GM19351 (cell line): ENCODE data around the gene PTPRE.

Source experiments
- ATAC-seq: cut with Tn5 transposase; IDR thresholded peaks from one replicate; pipeline ENCODE4 v1.9.1; 2021; ENCODE audit warnings: mild to moderate bottlenecking, moderate library complexity; ENCODE audit not compliant: unreplicated experiment

Gene PTPRE

DNA sequence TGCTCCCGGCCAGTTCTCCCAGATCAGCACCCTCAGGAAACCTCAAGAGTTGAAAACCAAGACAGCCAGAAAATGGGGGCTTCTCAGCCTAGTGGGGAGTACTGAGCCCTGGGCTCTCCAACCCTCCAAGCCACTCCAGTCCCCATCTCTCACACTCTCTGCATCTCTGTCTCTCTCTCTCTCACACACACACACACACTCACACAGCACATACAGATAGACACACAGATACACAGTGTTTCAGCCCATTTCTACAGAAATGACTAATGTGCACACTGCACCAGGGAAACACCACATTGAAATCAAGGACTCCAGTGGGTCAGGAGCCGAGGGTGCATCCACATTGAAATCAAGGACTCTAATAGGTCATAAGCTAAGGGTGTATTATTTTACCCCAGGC, 111.8 kb downstream of the PTPRE start:
- ATAC-seq, result no peak

DNA sequence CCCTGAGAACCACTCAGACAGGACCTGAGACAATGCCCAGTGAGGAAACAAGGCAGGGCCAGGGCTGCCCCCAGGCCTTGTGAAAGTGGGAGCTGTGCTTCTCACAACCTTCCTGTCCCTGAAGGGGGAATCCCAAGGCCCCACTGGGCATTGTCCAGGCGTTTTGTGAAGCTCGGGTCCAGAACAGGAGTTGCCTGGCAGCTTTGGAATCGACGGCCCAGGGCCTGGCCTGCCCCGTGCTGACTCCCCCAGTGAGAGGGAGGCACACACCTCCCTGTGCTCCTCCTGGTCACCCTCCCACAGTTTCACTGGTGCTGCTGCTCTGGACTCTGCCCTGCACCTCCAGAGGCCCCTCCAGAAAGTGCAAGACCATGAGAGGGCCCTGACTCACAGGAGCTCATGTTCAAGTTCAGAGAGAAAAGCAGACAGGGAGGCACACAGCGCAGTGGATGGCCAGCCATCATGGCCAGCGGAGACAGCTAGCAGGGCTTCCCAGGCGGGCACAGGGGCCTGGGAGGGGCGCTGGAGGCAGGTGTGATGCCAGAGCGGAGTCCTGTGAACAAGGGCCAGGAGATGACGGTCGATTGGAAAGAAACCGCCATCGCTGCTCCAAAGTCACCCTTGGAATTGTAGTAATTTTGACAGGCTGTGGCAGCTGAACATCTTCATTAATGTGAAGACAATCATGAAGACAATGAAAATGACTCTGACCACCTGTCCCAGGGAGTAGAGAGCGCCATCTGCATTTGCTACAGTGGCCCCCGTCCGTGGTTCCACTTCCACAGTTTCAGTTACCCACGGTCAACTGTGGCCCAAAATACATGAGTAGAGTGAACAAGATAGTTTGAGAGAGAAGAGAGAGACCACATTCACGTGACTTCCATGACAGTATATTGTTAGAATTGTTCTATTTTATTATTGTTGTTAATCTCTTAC, 115.6 kb downstream of the PTPRE start:
- no peak for ATAC-seq

DNA sequence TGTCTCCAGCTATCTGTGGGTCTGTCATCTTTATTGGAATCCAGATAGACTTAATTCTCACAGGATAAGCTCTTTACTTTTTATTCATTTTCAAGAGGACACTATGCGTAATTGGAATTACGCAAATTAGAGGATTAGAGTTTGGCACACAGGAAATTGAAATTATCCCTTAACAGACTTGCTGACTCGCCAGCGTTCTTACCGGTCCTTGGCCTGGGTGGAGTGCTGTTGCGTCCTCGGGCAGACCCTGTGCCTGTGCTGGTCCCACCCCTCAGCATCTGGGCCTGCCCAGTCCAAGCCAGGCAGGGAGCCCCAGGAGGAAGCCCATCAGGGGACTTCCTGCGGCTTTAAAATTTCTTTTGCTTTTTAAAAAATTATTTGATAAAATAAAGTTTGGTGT, 117.5 kb downstream of the PTPRE start:
- no peak for ATAC-seq

DNA sequence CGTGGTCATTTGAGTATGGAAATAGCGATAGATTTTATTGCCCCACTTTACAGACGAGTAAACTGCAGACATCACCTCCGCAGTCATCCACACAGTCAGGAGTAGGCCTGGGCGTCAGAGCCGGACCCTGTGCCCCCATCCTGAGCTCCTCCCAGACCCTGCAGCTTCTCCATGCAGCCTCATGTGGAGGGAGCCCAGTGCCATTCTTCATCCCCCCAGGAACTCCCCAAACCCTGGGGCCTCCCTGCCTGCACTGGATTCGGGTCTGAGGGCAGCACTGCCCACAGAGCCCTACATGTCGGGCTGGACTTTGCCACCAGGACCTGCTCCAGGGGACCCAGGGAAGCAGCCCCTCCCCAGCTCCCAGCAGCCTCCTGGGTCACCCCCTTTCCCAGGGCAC, 118.5 kb downstream of the PTPRE start:
- ATAC-seq, result no peak

DNA sequence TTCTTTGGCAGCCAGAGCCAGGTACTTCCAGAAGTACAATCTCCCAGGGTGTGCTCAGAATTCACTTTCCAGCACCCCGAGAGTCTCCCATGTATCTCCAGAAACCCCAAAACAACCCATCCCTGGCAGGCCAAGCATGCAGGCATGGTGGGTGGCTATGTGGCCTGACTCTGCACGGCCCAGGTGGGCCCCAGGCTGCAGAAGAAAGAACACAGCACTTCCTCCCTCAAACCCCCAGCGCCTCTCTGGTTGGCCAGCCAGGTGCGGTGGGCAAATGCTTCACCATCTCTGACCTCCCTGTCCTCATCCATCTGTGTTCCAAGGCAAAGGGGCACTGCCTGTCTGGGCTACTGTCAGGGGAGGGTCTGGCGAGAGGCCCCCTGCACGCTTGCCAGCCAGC, 119.0 kb downstream of the PTPRE start:
- no peak for ATAC-seq

DNA sequence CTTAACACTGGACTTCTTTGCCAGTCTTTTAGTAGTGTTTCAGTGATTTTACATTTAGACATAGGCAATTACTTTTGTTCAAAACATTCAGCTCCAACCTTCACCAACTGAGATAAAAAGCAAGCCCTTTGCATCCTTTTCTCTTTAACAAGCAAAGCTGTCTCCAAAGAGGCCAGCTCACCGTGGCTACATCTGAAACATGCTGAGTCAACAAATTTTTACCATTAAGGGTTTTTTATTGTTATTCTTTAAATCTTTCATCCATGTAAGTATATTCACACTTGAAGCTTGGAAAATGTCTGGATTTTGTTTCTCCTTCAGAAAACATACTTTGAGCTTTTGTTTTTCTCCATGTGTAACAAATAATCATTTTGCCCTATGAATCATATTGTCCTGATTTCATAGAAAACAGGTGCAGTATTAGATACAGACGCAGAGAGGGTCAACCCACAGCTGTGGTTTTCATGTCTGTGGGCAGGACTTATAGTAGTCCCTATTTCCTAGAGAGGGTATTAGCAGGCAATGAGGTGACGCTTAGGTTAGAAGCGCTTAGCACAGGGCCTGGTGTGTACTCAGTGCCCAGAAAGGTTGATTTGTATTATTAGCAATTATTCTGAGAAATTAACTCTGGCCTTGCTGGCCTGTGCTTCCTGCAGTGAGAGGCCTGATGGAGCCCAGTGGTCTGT, 119.9 kb downstream of the PTPRE start:
- no peak for ATAC-seq

DNA sequence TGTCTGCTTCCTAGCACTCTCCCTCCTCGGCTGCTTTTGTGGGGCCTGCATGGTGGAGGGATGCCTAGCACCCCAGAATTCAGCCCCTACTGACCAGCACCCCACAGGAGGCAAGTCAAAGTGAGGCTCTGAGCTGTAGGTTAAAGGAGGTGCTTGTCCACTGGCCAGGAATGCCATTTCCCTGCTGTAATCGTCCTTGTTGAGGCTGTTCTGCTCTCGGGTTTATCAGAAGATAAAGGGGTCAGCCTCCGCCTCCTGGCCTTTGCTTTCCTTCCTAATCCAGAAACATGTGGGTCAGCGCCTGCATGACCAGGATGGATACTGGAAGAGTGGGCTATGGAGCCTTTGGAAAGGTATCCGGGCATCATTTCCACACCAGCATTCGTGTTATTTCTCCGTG, 120.4 kb downstream of the PTPRE start:
- no peak for ATAC-seq

DNA sequence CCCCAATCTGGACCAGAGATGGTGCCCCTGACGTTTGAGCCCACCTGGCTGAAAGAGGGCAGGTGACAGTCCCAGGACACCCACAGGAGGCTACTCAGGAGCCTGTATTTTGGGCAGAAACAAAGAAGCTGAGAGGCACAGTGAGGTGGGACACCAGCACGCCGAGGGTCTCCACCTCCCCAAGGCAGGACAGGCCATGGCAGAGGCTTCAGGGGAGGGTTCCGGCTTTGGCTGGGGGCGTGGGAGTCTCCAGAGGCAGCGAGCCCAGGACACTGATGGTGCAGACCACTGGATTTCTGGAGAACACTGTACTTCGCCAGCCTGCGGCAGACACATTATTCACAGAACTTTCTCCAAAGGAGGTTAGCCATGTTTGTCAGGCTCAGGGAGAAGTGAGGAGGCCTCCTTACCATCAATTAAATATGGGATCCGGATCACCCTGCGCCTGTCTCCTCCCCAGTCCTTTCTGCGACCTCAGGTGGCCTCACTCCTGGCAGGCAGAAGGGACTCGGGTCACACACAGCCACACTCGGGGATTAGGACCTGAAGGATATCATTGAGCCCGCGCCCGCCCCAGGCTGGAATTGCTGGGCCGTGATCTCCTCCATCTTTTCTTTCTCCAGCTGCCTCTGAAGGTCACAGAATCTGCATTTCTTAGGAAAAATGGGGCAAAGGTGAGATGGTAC, 121.1 kb downstream of the PTPRE start:
- ATAC-seq, result no peak

DNA sequence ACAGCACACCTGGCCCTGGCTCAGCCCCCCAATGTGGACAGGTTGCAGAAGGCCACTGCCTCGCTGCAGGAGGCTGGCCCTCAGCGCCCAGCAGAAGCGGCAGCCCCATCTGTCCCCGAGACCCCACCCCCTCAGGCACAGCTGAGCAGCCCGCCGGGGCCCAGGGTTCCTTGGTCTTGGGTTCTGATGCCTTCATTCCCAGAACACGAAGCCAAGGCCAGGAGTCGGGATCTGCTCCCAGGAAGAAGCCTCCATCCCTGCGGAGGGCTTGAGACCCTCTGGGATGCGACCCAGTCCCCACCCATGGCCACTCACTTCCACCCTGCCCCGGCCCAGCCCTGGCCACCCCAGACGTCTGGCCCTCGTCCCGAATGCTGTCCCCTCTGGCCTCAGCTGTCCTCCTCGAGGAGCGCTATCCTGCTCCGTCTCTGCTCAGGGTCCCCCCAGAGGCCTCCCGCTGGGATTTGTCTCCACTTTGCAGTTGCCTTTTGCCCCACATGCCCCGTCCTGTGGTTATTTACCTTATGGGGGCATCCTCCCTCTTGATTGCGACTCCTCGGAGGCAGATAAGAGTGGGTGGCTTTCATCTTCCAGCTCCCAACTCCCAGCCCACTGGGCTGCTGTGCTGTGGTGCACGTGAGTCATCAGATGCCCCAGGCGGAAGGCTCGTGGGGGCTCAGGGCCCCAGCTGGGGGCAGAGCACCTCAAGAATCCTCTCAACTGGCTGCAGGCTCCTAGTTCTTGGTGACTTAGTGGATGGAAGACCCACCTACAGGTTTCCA, 121.8 kb downstream of the PTPRE start:
- ATAC-seq, result no peak

DNA sequence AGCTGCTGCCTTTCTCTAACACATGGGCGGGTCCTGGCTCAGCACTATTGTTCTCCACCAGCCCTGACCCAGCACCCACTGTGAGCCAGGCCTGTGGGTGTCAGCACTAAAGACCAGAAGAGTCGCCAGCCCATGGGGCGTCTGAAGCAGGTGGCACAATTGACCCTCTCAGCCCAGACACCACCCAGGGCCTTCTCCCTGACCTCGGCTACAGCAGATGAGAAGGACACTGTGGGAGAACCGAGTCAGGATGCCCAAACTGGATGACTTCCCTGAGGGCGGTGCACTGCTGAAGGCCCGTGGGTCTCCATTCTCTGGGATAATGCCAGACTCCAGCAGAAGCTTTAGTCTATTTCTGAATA, 122.4 kb downstream of the PTPRE start:
- no peak for ATAC-seq

DNA sequence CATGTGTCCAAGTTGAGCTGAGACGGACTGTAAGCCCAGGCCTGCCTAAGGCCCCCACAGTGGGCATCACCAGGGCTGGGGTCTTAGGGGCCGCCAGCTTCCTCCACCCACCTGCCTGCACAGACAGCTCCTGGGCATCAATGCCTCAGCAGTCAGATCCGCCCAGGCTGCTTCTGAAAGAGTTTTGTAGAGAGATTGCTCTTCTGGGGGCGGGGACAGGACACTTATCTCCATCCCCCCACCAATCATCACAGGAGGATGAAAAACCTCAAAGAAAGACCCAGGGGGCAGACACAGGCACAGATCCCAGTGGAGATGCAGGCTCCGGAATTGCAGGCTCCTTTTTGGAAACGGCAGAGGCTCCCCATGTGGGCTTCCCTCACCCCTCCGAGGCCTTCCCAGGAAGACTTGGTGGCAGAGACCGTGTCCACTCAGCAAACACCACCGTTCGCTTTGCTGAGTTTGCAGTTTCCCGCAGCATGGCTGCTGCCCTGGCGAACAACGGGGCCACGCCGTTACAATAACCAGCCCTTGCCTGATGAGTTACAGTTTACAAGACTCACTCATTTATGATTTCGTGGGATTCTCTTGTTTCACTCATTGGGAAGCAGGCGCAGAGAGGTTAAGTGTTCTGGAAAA, 122.9 kb downstream of the PTPRE start:
- no peak for ATAC-seq

DNA sequence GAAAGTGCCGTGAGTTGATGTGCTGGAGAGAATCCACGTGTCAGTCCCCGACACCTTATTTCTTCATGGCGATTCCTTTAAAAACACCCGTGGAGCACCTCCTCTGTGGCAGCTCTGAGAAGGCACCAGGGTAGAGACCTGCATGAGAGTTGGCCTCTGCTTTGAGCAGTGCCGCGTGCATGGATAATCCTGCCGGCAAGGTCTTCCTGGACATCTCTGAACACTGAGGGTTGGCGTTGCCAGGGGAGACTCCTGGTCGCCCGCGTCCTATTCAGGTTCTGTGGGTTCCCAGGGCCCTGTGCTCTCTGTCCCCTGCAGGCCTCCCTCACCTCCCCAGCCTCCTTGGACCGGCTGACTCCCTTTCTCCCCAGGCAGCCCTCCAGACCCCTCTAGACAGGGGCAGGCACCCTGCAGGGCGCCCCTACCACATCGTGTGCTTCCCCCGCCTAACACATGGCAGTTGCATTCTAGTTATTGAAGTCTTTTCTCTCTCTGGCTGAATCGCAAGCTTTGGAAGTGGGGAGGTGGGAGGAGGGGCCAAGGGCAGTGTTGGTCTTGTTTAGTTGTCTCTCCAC, 123.7 kb downstream of the PTPRE start:
- no peak for ATAC-seq

DNA sequence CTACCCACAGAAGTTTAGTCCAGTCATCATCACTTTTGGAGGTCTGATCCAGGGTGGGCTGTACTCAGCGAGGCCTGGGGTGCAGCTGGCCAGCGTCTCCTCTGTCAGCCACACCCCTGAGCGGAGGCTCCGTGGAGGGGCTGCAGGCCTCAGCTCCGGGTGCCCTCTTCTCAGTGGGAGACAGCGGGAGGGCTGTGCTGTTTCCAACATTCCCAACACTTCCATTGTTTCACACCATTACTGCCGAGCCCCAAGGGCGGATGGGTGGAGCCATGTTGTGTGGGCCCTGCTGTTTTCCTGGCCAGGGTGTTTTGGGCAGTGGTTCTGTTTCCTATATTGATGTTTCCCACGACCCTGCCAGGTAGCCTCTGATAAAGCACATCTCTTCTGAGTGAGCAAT, 124.3 kb downstream of the PTPRE start:
- no peak for ATAC-seq

DNA sequence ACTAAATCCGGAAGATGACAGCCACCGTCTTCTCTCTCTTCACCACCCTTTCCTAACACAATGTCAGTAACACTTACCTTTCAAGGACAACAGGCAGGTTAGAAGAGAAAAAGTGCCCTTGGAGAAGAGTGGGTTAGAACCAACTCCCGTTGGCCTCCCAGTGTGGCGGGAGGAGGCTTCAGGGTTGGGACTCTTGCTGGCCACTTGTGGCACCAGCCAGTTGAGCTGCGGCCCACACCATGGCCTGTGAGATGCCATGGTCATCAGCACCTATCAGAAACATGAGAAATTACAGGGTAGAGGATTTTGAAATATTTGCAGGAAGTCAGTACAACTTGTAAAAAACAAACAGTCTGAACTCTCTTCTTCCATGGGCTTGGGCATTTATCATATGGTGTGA, 125.6 kb downstream of the PTPRE start:
- ATAC-seq, result no peak

DNA sequence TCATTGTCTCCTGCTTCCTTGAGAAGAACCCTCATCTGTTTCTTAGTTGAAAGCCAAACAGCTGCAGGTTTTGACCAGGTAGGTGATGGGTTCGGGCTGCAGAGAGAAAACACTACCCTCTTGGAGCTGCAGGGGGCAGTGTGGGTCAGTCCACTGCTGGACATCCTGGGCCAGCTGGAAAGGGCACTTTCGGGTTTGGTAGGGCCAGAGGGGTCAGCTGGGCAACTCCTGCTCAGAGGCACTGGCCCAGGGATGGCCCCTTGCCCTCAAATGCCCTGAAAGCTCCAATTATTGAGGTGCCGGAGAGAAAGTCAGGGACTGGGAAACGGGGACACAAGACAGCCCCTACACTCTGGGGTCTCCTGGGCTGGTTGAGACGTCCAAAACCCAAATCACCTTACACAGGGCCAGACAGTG, 128.7 kb downstream of the PTPRE start:
- ATAC-seq, result peak; percentile 93

DNA sequence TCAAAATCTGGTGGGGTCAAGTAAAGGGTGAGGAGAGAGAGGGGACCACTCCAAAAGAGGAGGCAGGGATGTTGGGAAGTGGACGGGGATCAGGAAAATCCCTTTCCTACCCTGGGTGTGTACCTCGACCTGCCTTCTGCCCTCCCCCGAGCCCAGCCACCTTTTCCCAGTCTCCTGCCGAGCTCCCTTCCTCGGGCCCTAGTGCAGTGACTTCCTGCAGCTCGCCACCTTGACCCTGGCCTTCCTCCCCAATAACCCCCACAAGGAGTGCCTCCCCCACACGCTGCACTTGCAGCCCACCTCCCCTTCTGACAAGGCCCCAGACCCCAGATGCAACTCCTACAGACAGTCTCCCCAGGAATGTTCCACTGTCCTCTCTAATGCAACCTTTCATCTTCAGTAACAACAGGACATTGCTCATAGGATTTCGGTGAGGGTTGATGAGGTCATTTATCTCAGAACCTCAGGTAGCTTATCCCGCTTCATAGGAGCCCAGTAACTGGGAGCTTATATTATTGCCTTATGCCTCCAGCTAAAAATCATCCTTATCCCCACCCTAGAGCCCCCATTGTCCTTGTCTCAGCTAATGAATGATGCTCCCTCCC, 129.2 kb downstream of the PTPRE start:
- ATAC-seq, result no peak

DNA sequence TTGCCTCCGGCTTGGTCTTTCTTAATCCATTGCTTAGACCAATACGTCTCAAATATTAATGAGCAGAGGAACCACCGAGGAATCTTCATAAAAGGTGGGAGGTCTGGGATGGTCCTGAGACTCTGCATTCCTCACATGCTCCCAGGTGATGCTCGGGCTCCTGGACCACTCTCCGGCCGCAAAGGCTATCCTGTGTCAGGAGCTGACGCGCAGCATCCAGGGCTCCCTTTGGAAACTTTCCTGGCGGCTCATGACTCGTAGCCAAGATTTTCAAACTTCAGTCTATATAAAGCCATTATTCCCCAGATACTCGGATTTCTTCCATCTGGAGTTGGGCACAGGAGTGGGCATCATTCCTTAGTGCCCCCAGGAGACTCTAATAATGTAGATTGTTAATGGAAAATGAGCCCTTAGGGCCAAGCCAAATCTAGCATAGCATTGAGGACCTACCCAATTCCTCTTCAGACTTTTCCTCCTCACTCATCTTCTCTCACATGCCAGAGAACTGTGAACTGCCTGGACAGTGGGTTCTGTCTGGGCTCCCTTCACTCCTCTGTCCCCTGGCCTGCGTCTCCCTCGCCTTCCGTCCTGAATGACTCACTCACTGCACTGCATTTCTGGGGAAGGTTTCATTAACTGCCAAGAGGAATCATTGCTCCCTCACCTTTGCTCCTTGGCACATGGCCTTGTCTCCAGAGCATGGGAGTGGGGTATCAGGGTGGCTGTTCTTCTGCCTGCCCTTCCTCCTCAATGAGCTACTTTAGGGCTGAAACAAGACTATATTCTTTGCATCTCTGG, 130.0 kb downstream of the PTPRE start:
- no peak for ATAC-seq

DNA sequence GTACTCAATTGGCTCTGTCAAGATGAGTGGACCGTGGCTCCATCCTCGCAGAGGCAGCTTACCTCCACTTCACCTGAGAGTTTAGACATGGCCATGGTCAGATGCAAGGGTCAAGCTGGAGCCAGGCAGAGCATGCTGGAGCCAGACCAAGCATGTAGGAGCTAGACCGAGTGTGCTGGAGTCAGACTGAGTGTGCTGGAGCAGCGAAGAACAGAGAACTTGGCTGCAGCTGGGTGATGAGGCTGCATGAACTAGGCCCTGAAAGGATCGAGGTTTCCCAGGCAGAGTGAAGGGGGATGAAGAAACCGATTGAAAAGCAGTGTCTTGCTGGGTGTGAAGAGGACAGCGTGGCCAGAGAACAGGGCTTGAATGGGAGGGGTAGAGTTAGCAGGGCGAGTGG, 133.2 kb downstream of the PTPRE start:
- no peak for ATAC-seq

DNA sequence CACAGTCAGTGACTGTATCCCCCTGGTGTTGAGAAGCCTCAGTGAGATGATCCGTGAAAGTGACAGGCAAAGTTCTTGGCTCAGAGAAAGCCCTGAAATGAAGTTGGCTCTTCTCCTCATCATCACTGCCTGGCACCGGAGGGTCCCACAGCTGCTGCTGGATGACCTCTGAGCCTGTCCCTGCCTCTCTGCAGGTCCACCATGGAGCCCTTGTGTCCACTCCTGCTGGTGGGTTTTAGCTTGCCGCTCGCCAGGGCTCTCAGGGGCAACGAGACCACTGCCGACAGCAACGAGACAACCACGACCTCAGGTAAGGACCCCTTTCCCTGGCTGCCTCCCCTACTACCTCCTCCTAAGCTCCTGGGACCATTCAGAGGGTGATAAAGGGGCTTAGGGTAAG, 133.8 kb downstream of the PTPRE start:
- ATAC-seq, result no peak
